HG03108 (cell line): ENCODE measurements around the gene HCN1.

Source experiments
- ATAC-seq: cut with Tn5 transposase; IDR thresholded peaks from one replicate; pipeline ENCODE4 v1.9.1; 2021; ENCODE audit warnings: moderate library complexity; ENCODE audit not compliant: unreplicated experiment

HCN1 gene

GRCh38 chr5:45696206-45696836 lies at the start of gene HCN1:
TSS of gene HCN1 (minus strand) at chr5:45696380.
- no peak for ATAC-seq

- ATAC-seq = no peak
Measured at GRCh38 chr5:45741110-45741509, 44.9 kb upstream of the HCN1 start.

DNA sequence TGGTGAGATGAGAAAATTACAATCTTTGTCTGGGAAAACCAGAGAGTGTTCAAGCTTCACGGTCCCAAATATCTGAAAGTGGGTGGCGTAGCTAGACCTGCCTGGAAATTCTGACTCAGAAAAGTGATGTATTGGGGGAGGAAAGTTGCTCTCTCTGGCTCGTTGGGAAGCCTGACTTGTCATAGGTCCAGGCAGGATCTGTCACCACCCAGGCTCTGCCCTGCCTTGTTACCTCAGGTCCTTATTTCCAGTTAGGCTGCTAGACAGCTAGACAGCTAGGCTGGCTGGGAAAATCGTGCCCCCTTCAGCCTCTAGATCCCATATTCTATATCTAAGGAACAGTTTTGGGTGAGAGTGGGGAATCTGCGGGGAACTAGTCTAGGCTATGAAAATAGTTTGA lies 41.0 kb upstream of the HCN1 start:
- ATAC-seq = no peak

DNA sequence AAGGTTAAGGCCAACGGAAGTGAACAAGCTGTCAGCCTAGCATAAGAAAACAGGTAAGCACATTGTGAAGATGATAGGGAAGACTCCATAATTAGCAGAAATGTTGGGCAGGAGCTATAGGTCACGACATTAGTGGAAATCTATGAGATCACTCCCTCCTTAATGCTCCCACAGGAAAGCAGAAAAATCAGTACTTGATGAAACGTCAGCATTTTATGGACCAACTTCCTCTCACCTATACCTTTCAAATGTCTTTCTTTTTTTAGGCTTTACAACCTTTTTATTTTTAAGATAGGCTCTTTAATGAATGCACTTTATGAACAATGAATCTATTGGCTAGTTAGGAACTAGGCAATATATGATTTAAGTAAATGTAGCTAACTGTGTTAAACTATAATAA lies 29.4 kb upstream of the HCN1 start:
- no peak for ATAC-seq

DNA sequence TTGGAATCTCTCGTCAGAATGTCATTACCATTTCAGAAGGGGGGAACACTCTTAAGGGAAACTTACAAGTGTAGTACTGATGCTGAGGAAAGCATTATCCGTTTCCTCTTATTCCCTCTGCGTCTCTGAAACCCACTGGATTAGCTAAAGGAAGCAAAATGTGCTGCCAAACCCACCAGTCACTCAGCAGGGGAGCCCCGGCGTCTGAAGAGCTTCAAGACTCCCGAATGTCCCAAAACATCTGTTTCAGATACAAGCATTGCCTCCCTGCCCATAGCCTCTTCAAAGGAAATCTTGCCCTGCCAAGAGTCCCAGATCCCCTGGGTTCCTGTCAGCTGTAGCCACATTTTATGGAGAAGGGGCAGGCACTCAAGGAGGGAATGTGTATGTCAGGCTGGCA lies 1.0 kb upstream of the HCN1 start:
- no peak for ATAC-seq

GRCh38 chr5:45695804-45696156 lies 400 bp downstream of the HCN1 start:
- ATAC-seq = no peak

- ATAC-seq = no peak
Measured at GRCh38 chr5:45694971-45695803, 993 bp downstream of the HCN1 start.

- no peak for ATAC-seq
Measured at GRCh38 chr5:45694255-45694814, 1.8 kb downstream of the HCN1 start.

DNA sequence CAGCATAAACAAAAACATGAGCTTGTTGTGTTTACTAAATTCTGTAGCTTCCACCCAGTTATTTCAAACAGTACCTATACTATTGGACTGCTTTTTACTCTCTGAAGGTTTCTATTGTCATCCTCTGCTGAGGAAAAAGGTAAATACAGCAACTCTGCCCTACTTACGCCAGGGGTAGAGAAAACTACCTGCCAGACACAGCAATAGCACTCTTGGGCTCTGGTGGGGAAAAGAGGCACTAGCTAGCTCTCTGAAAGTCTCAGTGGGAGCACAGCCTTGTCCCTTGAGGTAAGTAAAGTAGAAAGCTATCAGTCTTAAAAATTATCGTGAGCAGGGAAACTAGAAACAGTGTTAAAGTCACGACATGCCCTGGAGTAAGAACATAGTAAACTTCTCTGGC lies 3.7 kb downstream of the HCN1 start:
- no peak for ATAC-seq

- ATAC-seq = no peak
Measured at GRCh38 chr5:45691656-45692055, 4.5 kb downstream of the HCN1 start.

- ATAC-seq = no peak
Measured at GRCh38 chr5:45687701-45688100, 8.5 kb downstream of the HCN1 start.

DNA sequence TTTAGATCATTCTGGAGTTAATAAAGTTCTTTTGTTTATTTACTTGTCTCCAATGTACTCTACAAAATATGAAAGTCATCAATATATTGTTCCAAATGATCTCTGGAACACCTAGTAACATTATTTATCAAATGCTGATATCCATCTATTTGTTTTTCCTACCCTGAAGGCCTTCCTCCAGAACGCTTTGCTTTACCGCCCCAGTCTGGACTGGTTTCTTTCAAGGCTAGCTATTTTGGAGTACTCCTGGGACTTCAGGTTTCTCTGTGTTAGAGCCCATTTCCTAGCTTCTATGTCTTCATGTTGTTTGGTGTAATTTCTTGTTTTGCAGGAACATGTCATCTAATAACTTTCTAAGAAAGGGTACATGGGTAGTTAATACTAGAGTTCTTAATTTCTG lies 9.6 kb downstream of the HCN1 start:
- no peak for ATAC-seq

GRCh38 chr5:45684118-45684517 lies 12.1 kb downstream of the HCN1 start:
- ATAC-seq = no peak

- ATAC-seq = no peak
Measured at GRCh38 chr5:45680950-45681349, 15.2 kb downstream of the HCN1 start.

- ATAC-seq = no peak
Measured at GRCh38 chr5:45677524-45677923, 18.7 kb downstream of the HCN1 start.

DNA sequence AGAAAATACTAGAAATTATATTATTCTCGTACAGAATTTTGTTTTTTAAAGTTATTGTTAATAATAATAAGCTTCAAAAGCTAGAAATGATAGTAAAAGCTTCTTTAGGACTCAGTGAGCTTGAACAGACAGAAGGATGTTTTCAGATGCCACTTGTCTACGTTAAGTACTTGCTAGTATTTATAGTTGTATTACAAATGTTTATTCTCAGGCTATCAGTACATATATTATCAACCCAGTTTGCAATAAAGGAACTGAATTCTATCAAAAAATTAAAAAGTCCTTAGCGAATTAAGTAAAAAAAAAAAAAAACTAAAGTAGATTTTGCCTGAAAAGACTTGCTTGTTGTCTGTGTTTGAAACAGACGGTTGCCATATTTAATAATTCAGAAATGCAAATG lies 23.9 kb downstream of the HCN1 start:
- ATAC-seq = no peak

DNA sequence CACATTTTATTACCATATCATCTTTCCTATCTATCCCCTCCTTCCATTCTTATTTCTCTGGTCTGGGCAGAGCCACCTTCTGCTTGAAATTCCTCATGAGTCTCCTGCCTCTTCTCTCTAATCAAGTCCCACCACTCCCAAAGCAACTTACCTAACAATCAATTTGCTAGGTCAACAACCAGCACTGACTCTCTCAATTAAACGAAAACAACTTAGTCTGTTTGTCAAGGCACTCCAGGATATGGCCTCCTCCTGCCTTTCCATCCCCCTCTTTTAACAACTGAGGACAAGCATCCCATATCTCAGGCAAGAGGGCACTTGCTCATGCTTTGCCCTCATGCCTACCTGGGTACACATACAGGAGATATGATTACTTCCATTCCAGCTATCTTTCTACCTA lies 47.4 kb downstream of the HCN1 start:
- ATAC-seq = no peak

DNA sequence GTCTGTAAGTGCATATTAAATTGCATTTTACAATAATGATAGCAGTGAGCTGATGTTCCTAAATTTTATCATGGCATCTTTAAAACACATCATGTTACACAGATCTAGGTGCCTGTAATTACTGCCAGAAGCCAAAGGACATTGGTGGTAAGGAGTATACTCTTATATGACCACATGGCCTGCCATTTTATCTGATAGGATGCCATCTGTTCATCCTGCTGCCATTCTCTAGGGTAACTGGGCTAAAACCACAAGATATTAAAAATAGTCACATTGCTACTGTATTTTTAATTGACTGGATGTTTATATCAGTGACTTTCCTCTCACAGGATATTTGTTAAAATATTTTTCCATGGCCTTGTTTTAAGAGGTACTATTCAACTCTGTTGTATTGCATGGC lies 53.1 kb downstream of the HCN1 start:
- no peak for ATAC-seq

DNA sequence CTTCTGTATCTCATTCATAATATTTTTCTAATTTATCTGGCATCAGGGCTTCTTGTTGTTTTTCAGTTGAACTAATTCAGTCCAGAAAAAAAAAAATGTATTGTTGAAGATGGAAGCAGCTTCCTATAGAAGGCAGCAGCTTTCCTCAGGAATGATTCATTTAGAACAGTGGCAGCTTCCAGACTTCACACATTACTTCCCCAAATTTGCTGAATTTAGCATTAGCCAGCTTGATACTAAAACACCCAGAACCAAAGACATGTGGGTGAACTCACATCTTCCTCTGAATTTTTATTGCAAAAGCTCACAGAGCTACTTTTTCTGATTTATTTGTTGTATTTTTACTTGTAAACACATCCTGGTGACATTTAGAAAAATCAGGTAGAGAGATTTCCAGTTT lies 53.8 kb downstream of the HCN1 start:
- no peak for ATAC-seq

- no peak for ATAC-seq
Measured at GRCh38 chr5:45639040-45639439, 57.1 kb downstream of the HCN1 start.

DNA sequence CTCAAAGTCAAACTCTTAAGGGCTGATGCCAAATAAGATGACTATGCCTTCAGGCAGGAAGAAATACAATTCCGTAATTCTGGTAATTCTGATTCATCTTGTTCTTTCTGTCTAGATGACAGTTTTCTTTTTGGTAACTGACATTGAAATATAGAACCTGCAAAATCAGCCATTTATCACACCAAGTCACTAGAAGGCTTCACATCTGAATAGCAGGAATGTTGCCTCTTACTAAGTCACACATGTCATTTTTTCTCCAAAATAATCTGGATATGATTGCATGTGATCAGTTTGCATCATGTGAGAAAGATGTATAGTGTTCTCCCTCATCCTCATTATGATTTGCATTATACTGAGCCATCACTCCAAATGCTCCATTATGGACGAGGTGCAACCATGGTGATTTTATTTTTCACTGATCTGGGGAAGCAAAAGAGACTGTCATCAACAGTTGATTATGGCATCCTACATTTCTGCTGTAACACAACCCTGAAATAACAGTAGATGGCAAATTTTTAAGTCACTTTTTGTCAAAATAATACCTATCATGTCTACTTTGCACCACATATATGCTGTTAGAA lies 69.0 kb downstream of the HCN1 start:
- ATAC-seq = no peak

- ATAC-seq = no peak
Measured at GRCh38 chr5:45623832-45624231, 72.3 kb downstream of the HCN1 start.
